HG03378 (cell line): ENCODE measurements around the gene VIT.
A peak's percentile ranks its signal among the peaks of the same experiment; 100 is the strongest.

Experiments
- ATAC-seq: cut with Tn5 transposase; IDR thresholded peaks from one replicate; pipeline ENCODE4 v1.9.1; 2021; ENCODE audit warnings: mild to moderate bottlenecking, moderate library complexity; ENCODE audit not compliant: unreplicated experiment

The VIT gene

DNA sequence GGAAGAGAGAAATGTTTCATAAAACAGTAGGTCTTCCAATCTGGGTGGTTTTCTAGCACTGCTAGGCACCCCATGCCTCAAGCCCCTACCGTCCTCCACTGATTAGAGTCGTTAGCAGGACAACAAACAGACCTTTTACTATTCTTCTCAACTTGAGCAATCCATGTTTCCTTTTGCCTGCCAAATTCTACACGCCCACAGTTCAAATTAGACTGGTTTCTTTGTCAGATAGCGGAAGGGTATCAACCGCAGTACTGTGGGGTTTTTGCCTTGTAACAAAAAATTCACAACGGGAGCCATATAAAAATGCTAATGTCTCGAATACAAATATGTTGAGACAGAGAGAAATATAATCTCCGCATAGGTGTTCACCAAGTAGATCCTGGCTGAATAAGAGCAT, 59.9 kb downstream of the VIT start:
- no peak for ATAC-seq

- no peak for ATAC-seq
These were observed 66.4 kb downstream of the VIT start for GRCh38 chr2:36762764-36763490.

DNA sequence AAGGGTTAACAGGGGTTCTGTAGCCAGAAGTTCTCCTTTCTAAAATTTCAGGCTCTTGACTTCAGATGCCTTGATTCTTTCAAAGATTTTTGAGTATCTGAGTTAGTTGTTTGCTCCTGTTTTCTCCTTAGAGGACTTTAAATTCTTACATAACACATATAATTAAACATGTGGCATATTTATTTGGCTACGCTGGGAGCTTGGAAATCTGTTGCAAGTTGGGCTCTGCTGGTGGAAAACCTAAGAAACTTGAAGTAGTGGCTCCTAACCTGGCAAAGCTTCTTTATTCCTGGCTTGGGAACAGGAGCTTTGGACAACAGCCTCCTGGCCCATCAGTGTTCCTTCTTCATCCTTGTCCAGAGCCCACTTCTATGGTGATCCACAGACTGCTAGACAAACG, 72.6 kb downstream of the VIT start:
- ATAC-seq = no peak

GRCh38 chr2:36770542-36771287, 74.2 kb downstream of the VIT start:
- ATAC-seq = peak; percentile 54

- no peak for ATAC-seq
These were observed 75.2 kb downstream of the VIT start for GRCh38 chr2:36771671-36772070.

GRCh38 chr2:36773947-36774346, 77.4 kb downstream of the VIT start:
- ATAC-seq = no peak

GRCh38 chr2:36775261-36775660, 78.8 kb downstream of the VIT start:
- no peak for ATAC-seq

- ATAC-seq = no peak
These were observed 79.3 kb downstream of the VIT start for GRCh38 chr2:36775806-36776205.

DNA sequence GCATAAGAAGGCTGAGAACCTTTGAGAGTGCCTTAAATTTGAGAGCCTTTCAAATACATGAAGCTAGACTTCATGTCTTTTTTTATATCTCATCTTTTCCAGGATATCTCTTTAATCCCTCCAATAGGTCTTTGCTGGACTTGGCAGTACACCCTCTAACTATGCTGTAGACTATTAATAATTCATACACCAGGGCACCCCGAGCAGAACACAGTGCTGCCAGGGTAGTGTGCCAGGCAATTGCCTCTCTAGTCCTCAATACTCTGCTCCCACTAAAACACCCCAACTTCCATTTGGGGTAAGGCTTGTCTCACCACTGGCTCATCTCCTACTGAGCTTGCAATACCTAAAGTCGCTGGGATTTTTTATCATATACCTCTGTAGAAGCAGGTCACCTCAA, 80.8 kb downstream of the VIT start:
- ATAC-seq = no peak

GRCh38 chr2:36777788-36778187, 81.3 kb downstream of the VIT start:
- ATAC-seq = no peak

DNA sequence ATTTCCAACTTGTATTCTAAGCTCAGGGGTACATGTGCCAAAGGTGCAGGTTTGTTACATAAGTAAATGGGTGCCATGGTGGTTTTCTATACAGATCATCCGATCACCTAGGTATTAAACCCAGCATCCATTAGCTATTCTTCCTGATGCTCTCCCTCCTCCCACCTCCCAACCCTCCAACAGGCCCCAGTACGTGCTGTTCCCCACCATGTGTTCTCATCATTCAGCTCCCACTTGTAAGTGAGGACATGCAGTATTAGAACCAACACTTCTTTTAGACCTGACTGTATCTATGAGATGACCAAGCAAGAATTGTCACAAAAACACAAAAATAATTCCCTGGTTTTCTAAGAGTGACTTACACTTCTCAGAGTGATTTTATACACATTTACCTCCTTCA, 83.0 kb downstream of the VIT start:
- no peak for ATAC-seq

DNA sequence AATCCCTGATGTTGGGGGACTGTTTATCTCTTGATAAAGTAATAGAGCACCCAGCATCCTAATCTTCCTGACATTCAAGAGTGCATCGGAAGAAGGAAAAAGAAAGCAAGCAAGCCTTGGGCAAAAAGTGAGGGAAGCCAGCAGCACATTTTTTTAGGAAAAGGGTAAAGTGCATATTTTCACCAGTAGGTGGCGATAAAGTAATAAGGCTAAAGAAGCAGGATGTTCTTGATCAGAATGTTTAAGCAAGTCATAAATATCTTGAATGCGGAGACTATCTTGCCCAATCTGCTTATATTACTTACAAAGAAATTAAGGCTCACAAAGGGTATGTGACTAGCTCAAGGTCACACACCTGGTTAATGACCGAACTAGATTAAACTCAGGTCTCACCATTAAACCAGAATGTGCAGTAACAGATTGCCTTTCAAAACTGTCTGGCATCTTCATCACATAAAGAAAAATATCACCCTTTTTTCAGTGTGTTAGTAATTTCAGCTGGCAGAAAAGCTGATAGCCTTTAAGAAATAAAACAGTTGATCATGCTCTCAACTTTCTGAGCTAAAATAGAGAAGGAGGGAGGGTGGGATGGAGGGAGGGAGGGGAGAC, 83.8 kb downstream of the VIT start:
- peak; percentile 46 for ATAC-seq

- ATAC-seq = no peak
These were observed 85.6 kb downstream of the VIT start for GRCh38 chr2:36781907-36782720.

DNA sequence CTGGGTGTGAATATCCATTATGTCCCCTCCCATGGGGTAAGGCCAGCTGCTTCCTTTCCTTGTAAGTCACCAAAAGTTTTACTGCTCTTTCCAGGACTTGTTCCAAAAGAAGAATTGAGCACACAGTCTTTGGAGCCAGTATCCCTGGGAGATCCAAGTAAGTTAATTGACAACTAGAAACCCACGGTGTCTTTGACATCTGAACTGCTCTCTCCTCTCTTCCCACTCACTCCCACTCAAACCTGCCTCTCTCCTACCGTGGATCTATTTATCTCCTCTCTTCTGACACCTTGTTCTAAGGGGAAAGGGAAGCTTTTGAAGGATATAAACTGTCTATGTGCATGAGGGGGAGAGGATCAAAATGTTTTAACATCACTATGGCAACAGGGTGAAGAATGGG, 86.7 kb downstream of the VIT start:
- ATAC-seq = no peak

- ATAC-seq = peak; percentile 71
These were observed 88.8 kb downstream of the VIT start for GRCh38 chr2:36785179-36785795.

GRCh38 chr2:36789181-36789804, 92.8 kb downstream of the VIT start:
- no peak for ATAC-seq

- no peak for ATAC-seq
These were observed 96.4 kb downstream of the VIT start for GRCh38 chr2:36792951-36793350.

DNA sequence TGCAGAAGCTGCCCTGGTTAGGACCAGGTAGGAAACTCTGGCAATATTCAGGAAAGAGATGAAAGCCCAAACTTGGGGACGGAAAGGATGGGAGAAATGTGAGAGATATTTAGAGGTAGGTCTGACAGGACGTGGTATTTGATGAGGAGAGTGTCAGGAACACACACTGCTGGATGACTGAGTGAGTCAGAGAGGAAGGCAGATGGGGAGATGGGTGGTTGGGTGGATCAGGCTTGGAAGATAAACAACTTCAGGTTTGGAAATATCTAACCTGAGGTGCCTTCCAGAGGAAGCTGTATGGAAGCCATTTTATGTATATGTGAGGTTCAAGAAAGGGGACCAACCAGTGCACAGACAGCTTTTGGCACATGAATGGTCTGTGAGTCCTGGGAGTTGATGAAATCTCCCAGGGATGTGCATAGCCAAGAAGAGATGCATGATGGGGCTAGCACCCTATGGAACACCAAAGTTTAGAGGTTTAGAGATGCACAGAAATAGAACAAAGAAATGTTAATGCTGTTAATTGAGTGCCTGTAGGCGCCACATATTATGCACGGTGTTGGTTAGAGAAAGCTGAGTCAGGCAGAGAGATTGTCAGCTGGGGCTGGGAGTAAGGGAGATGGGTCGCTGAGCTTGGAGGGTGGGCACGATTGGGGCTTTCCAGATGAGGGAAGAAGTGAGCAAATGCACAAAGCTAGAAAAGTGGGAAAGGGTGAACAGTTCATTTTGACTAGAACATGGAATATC, 101.0 kb downstream of the VIT start:
- no peak for ATAC-seq

DNA sequence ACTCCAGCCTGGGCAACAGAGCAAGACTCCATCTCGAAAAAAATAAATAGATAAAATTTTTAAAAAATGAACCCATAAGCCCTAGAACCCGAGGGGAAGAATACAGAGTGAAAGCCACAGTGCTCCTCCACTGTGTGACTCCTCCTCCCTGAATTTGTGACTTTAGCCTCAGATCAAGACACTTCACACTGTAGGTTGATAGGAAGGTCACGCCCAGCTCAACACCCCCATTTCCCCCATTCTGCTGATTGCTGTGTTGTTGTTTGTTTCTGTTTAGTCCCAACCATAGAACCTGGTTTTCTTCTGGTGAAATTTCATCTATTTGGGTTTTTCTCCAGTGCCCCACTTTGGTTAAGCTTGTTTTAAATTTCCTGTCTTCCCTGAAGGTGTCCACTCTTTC, 102.2 kb downstream of the VIT start:
- no peak for ATAC-seq

GRCh38 chr2:36800381-36800780, 103.9 kb downstream of the VIT start:
- no peak for ATAC-seq
